A673 (cell line): Measurements from ENCODE around the gene RNF44. TPM values are rescaled to one million over a fixed set of nuclear protein-coding genes. Genes with fewer than 3 reads are reported as not detected.

Experiments
- Bru-seq: library from RNA; stranded (reverse); fragments of 400-500 nt; gene quantifications from one replicate; lab custom pipeline; 2021; lab: Mats Ljungman, UMichigan
- BruChase-seq, 2 experiments: library from RNA; stranded (reverse); fragments of 400-500 nt; gene quantifications; one replicate each; lab custom pipeline; 2021; lab: Mats Ljungman, UMichigan
- BruUV-seq: library from RNA; stranded (reverse); fragments of 400-500 nt; replicated peaks from 2 replicates; lab custom pipeline; 2021; lab: Mats Ljungman, UMichigan
- CTCF ChIA-PET: fragments of 300-600 bp; sonication (Branson Sonifier 250); formaldehyde crosslinking; loops from one replicate; lab custom pipeline; 2022; ENCODE audit warnings: antibody characterized with exemption; lab: Charles Lee
- POLR2A ChIA-PET: fragments of 300-600 bp; sonication (Branson Sonifier 250); formaldehyde crosslinking; loops from one replicate; lab custom pipeline; 2022; ENCODE audit warnings: antibody characterized with exemption; ENCODE audit not compliant: low non-redundant PET; lab: Charles Lee
- DNase-seq: peaks from one replicate; pipeline ENCODE4 v3.0.0-alpha.2; 2015; ENCODE audit warnings: low spot score
- H3K27ac ChIP-seq: fragments of 200-600 bp; sonication (generic); 2 replicates; pipeline ENCODE4 v1.5.1; 2016; ENCODE audit warnings: mixed run types, low read depth, mild to moderate bottlenecking, mixed read lengths, antibody characterized with exemption, low read length; ENCODE audit not compliant: poor library complexity, severe bottlenecking
- H3K27me3 ChIP-seq: fragments of 200-600 bp; sonication (generic); replicated peaks from 2 replicates; pipeline ENCODE4 v1.6.1; 2017; ENCODE audit warnings: mixed run types, low read depth, mild to moderate bottlenecking, mixed read lengths, antibody characterized with exemption, low read length; ENCODE audit not compliant: insufficient read depth, poor library complexity
- H3K36me3 ChIP-seq: fragments of 200-600 bp; sonication (generic); 2 replicates; pipeline ENCODE4 v1.6.1; 2016; ENCODE audit warnings: mixed run types, mild to moderate bottlenecking, mixed read lengths, antibody characterized with exemption, low read length; ENCODE audit not compliant: insufficient read depth, poor library complexity, severe bottlenecking
- H3K4me1 ChIP-seq: fragments of 200-600 bp; sonication (generic); 2 replicates; pipeline ENCODE4 v1.6.1; 2017; ENCODE audit warnings: mixed run types, mild to moderate bottlenecking, mixed read lengths, antibody characterized with exemption, low read length; ENCODE audit not compliant: insufficient read depth, poor library complexity, severe bottlenecking
- H3K4me3 ChIP-seq: fragments of 200-600 bp; sonication (generic); 2 replicates; pipeline ENCODE4 v1.5.1; 2016; ENCODE audit warnings: low read depth, mixed run types, mild to moderate bottlenecking, mixed read lengths, low read length; ENCODE audit not compliant: poor library complexity, severe bottlenecking
- H3K9me3 ChIP-seq: fragments of 200-600 bp; sonication (generic); 2 replicates; pipeline ENCODE4 v1.6.1; 2016; ENCODE audit warnings: mixed run types, low read depth, mild to moderate bottlenecking, mixed read lengths, antibody characterized with exemption, low read length; ENCODE audit not compliant: poor library complexity, severe bottlenecking
- CTCF ChIP-seq: fragments of 300-800, 200-600 bp; sonication (generic); conservative IDR thresholded peaks from 2 replicates; pipeline ENCODE4 v1.5.1; 2017; ENCODE audit warnings: low read depth, mild to moderate bottlenecking, antibody characterized with exemption, low read length, moderate library complexity, mixed read lengths
- EZH2 ChIP-seq: fragments of 200-600 bp; sonication (generic); IDR thresholded peaks from 2 replicates; pipeline ENCODE4 v1.6.1; 2017; ENCODE audit warnings: borderline replicate concordance, low read depth, mild to moderate bottlenecking, mixed read lengths, antibody characterized with exemption, low read length; ENCODE audit not compliant: poor library complexity, severe bottlenecking
- intact Hi-C: fragments of 100-400 bp; cut with micrococcal nuclease; formaldehyde crosslinking; loops from one replicate; pipeline ENCODE4 v1.10.0; 2022; ENCODE audit not compliant: unreplicated experiment
- long read RNA-seq: library from polyadenylated mRNA; stranded (forward); transcript quantifications from one replicate; pipeline ENCODE4 v2.0.0, GENCODE V29; 2022
- total RNA-seq: library from RNA; stranded (reverse); gene quantifications from 2 replicates; pipeline ENCODE4 v1.2.3, GENCODE V29; 2021

RNF44 gene
- 80.3 and 92.8 TPM in 2 replicates for total RNA-seq
- percentile 74 among the genes with signal in this experiment for Bru-seq, nascent RNA
- percentile 85 among the genes with signal in this experiment for BruChase-seq, experiment 1, labeled RNA remaining after a 2-hour chase
- BruChase-seq, experiment 2, labeled RNA remaining after a 6-hour chase: percentile 86 among the genes with signal in this experiment
- long read RNA-seq, partial matches to known transcripts: 4 of 58 reads
- long read RNA-seq, other reads (novel, unspliced or antisense): 54 of 58 reads

DNA sequence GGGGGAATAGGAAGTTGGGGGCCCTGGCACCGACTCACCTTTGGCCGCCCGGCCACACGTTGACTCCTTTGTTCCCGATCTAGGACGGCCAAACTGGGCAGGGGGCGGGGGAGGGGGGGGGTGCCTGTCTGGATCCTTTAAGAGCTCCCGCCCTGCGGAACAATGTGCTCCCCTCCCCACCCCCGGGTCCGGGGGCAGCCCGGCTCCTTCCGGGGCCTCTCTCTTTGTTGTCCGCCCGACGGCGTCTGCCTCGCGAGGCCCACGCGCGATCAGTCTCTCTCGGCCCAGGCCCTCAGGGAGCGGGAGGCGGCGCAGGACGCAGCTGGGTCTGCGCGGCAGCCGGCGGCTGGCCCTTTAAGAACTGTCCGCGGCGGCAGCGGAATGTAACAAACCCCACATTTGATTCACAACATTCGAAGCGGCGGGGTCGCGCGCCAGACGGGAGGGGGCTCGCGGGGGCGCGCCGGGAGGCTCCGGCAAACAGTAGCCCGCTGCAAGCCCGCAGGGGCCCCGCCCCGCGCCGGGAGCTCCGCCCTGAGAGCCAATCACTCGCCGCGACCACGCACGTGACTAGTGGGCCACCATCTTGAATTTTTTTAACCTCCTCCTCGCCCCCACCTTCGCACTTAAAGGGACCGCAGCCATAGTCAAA lies at the start of gene RNF44:
TSS of gene RNF44 (minus strand) at position 501 of the 652 bp plus-strand sequence. CDS start 4,930 bp downstream, outside the sequence.
- TF ChIP-seq CTCF (no peak), EZH2 (no peak)
- H3K36me3 ChIP-seq: peaks cover 4% of the 10 kb centered on the region
- H3K27ac ChIP-seq: peak within 1 kb of the TSS; percentile 98
- no TSS peak for BruUV-seq
- H3K4me3 ChIP-seq: peak within 1 kb of the TSS; percentile 99
- H3K27me3 ChIP-seq: no peaks in the 10 kb centered on the region
- ChIA-PET POLR2A (interaction anchor here (0.5 to 1.0 kb wide), 8 partner anchors 10 to 795 kb away, joined by 3 to 15 read pairs (median 4); no protein-coding TSS in a partner anchor), CTCF (interaction anchor here (0.5 to 1.2 kb wide), 2 partner anchors 124 to 464 kb away, joined by 3 to 13 read pairs; no protein-coding TSS in a partner anchor)
- intact Hi-C loops: loop anchor here (2.0 to 5.0 kb wide), 3 partner anchors 74 to 175 kb away; partner anchors contain the start of genes GPRIN1, HIGD2A, KIAA1191 and NOP16
- DNase-seq: peak; percentile 96
- H3K4me1 ChIP-seq: peaks cover 64% of the 10 kb centered on the region
- no peaks in the 10 kb centered on the region for H3K9me3 ChIP-seq

DNA sequence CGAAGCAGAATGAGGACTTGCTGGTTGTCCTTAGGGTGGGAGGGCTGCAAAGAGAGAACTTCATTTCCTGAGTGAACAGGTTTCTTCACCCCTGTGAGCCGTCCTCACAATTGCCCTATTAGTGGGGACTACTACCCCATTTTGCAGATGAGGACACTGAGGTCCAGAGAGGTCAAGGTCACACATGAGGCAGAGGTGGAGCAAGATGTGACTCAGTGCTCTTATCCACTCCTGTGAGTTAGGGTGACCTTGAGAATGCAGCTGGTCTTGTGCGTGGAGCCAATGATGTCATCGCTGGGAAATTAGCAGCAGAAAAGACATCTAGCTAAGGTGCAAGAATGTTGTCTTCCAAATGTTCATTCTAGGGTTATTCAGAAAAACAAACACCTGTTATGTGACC lies 45.9 kb upstream of the RNF44 start:
- H3K4me3 ChIP-seq: no peak overlapping the region
- no peak for DNase-seq
- ChIA-PET POLR2A (no interaction called here), CTCF (no interaction called here)
- no peaks in the 10 kb centered on the region for H3K36me3 ChIP-seq
- no TSS peak for BruUV-seq
- H3K4me1 ChIP-seq: no peaks in the 10 kb centered on the region
- H3K27me3 ChIP-seq: no peaks in the 10 kb centered on the region
- H3K27ac ChIP-seq: no peak overlapping the region
- intact Hi-C loops: no loop called here
- H3K9me3 ChIP-seq: no peaks in the 10 kb centered on the region
- TF ChIP-seq EZH2: no peak
- TF ChIP-seq CTCF: no peak

DNA sequence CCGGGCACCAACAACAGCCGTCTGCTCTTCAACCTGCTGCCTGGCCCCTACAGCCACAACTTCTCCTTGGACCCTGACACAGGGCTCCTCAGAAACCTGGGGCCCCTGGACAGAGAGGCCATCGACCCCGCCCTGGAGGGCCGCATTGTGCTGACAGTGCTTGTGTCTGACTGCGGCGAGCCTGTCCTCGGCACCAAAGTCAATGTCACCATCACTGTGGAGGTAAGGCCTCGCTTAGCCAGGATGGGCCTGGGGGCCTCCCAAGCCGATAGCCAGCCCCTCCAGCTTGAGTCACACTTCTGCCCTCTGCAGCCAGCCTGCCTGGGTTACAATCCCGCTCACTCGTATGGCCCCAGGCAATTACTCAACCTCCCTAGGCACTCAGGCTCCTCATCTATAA lies 44.2 kb upstream of the RNF44 start:
- no peak for TF ChIP-seq EZH2
- TF ChIP-seq CTCF: no peak
- H3K4me1 ChIP-seq: no peaks in the 10 kb centered on the region
- no peak for DNase-seq
- POLR2A ChIA-PET: no interaction called here
- H3K27me3 ChIP-seq: no peaks in the 10 kb centered on the region
- intact Hi-C loops: no loop called here
- BruUV-seq: no TSS peak
- CTCF ChIA-PET: no interaction called here
- no peaks in the 10 kb centered on the region for H3K9me3 ChIP-seq
- H3K4me3 ChIP-seq: no peak overlapping the region
- H3K36me3 ChIP-seq: no peaks in the 10 kb centered on the region
- no peak overlapping the region for H3K27ac ChIP-seq
